ENCODE measurements around the gene GDE1. TPM values are rescaled to one million over a fixed set of nuclear protein-coding genes. Genes with fewer than 3 reads are reported as not detected.

The GDE1 gene
- total and polyA plus RNA-seq, 12 donors = 20.1 to 91.8 (median 64.1) TPM

- Histone ChIP-seq H3K27me3 (no peaks in the 10 kb centered on the region), H3K36me3 (replicated peaks in 1 of 2) (peaks cover 0 to 31% of the 10 kb centered on the region in 2 donors), H3K27ac (no peak overlapping the region), H3K4me3 (no peak overlapping the region), H3K9me3 (replicated peaks in 1 of 3) (peaks cover 0 to 5% (median 0%) of the 10 kb centered on the region in 3 donors), H3K4me1 (replicated peaks in 1 of 2) (no peaks in the 10 kb centered on the region)
- WGBS, 4 donors = 89 to 91% (median 90%) methylated on average over 3 of the region's 3 CpGs
- intact Hi-C loops (cut with DNase I) = no loop called here
- no peak for DNase-seq
- no peak for TF ChIP-seq POLR2A (IDR thresholded peaks at IDR 0.05)
- TF ChIP-seq CTCF (IDR thresholded peaks at IDR 0.05) = no peak
These were observed 20.4 kb upstream of the GDE1 start for GRCh38 chr16:19542138-19542821.

- intact Hi-C loops (cut with DNase I) = no loop called here
- Histone ChIP-seq H3K27me3 (no peaks in the 10 kb centered on the region), H3K4me1 (replicated peaks in 1 of 2) (no peaks in the 10 kb centered on the region), H3K36me3 (replicated peaks in 1 of 2) (peaks cover 0 to 23% of the 10 kb centered on the region in 2 donors), H3K4me3 (no peak overlapping the region), H3K9me3 (replicated peaks in 1 of 3) (peaks cover 0 to 2% (median 0%) of the 10 kb centered on the region in 3 donors), H3K27ac (no peak overlapping the region)
- WGBS, 4 donors = 94 to 98% (median 96%) methylated on average over 6 of the region's 6 CpGs
- no peak for TF ChIP-seq POLR2A (IDR thresholded peaks at IDR 0.05)
- TF ChIP-seq CTCF (IDR thresholded peaks at IDR 0.05) = no peak
- DNase-seq = no peak
These were observed 18.5 kb upstream of the GDE1 start for GRCh38 chr16:19540241-19540970.

- no peak overlapping the region for H3K27ac ChIP-seq
- H3K27me3 ChIP-seq = no peaks in the 10 kb centered on the region
- no peak overlapping the region for H3K4me3 ChIP-seq
- intact Hi-C loops (cut with DNase I) = no loop called here
- TF ChIP-seq CTCF (IDR thresholded peaks at IDR 0.05) (no peak), POLR2A (IDR thresholded peaks at IDR 0.05) (no peak)
- H3K36me3 ChIP-seq (replicated peaks in 1 of 2) = peaks cover 0 to 16% of the 10 kb centered on the region in 2 donors
- DNase-seq = no peak
- 79 to 94% (median 87%) methylated on average over 1 of the region's 1 CpG for WGBS, 4 donors
- H3K9me3 ChIP-seq (replicated peaks in 1 of 3) = no peaks in the 10 kb centered on the region
- no peaks in the 10 kb centered on the region for H3K4me1 ChIP-seq (replicated peaks in 1 of 2)
These were observed 10.7 kb upstream of the GDE1 start for GRCh38 chr16:19532601-19533000.

- Histone ChIP-seq H3K4me1 (replicated peaks in 1 of 2) (peaks cover 0 to 10% of the 10 kb centered on the region in 2 donors), H3K4me3 (no peak overlapping the region), H3K27ac (no peak overlapping the region), H3K36me3 (replicated peaks in 1 of 2) (peaks cover 0 to 10% of the 10 kb centered on the region in 2 donors), H3K9me3 (replicated peaks in 1 of 3) (no peaks in the 10 kb centered on the region), H3K27me3 (no peaks in the 10 kb centered on the region)
- intact Hi-C loops (cut with DNase I) = no loop called here
- no peak for TF ChIP-seq CTCF (IDR thresholded peaks at IDR 0.05)
- TF ChIP-seq POLR2A (IDR thresholded peaks at IDR 0.05) = no peak
- WGBS, 4 donors = 98 to 100% (median 99%) methylated on average over 3 of the region's 3 CpGs
- DNase-seq = no peak
These were observed 6.8 kb upstream of the GDE1 start for GRCh38 chr16:19528666-19529065.
